AG09319 (cell line): ENCODE results near the gene TRIM3.

ENCODE experiments used
- DNase-seq: peaks from one replicate; pipeline ENCODE4 v3.0.0-alpha.2; 2010; ENCODE audit warnings: low read depth; ENCODE audit errors: extremely low read depth
- TF ChIP-seq, protein P1 (sequence below): IDR thresholded peaks from 2 replicates; pipeline ENCODE4 v1.5.1; 2011; ENCODE audit warnings: low read depth, mild to moderate bottlenecking, inconsistent platforms, low read length, moderate library complexity

Gene TRIM3

DNA sequence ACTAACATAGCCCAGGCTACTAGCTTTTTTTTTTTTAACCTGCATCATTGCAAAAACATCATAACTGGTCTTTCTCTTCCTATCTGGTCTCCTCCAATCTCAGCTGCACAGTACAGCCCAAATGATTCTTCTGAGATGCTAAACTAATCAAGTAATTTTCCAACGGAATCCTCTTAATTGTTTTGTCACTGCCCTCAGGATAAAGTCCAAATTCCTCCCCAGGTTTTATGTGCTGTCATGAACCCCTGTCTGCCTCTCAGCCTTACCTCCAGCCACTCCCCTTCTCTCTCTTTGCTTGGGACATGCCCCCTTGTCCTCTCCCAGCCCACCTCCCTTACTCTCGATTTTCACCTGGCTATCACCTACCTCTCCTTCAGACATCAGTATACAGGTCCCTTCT, 67.4 kb downstream of the TRIM3 start:
- DNase-seq, result no peak
- TF ChIP-seq, protein P1, sequence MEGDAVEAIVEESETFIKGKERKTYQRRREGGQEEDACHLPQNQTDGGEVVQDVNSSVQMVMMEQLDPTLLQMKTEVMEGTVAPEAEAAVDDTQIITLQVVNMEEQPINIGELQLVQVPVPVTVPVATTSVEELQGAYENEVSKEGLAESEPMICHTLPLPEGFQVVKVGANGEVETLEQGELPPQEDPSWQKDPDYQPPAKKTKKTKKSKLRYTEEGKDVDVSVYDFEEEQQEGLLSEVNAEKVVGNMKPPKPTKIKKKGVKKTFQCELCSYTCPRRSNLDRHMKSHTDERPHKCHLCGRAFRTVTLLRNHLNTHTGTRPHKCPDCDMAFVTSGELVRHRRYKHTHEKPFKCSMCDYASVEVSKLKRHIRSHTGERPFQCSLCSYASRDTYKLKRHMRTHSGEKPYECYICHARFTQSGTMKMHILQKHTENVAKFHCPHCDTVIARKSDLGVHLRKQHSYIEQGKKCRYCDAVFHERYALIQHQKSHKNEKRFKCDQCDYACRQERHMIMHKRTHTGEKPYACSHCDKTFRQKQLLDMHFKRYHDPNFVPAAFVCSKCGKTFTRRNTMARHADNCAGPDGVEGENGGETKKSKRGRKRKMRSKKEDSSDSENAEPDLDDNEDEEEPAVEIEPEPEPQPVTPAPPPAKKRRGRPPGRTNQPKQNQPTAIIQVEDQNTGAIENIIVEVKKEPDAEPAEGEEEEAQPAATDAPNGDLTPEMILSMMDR, result no peak

- DNase-seq, result no peak
- TF ChIP-seq, protein P1, result no peak
Measured at GRCh38 chr11:6405846-6406245, 67.9 kb downstream of the TRIM3 start.

GRCh38 chr11:6405052-6405667, 68.6 kb downstream of the TRIM3 start:
- no peak for DNase-seq
- TF ChIP-seq, protein P1, result no peak

DNA sequence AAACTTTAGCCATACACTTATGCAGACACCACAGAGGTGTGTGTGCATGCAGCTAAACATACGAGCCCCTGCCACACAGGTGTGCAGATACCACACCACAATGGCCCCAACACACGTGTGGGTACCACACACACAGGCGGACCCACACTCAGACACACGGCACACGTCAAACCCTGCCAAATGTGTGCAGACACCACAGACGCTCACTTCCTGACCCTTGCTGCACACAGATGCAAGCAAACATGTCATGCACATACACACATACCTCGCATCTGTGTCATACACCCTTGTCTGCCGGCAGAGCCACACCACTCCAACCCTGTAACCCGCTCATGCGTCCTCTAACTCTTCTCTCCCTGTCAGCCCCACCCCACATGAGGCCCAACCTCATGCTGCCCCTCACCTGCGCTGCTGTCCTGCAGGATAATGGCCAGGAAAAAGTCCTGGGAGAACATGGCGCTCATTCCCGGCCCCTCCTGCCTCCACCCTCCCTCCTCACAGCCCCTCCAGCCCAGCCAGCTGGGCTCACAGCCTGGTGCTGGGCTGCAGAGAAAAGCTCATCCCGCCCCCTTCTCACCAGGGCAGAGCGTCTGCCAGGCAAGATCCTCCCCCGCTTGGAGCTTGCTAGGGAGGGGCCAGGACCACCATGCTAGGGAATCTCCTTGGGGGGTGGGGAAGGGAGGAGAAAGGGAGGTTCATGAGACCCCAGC, 69.2 kb downstream of the TRIM3 start:
- TF ChIP-seq, protein P1, result no peak
- no peak for DNase-seq

DNA sequence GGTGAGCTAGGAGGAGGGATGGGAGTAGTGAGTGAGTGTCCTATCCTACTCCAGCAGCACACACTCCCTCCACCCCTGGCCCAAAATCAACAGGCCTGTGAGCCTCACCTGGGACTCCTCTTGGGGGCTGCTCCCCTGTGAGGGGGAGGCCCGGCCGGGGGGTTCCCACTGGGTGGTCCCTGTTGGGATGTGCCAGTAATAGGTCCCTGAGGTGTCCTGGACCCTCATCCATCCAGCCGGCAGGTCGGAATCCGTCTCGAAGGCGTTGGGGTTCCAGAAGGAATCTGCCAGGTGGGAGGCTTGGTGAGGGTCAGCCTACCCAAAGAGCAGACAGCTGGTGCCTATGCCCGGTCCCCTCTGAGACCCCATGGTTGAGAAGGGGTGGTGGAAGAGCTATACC, 70.2 kb downstream of the TRIM3 start:
- DNase-seq, result no peak
- TF ChIP-seq, protein P1, result no peak

DNA sequence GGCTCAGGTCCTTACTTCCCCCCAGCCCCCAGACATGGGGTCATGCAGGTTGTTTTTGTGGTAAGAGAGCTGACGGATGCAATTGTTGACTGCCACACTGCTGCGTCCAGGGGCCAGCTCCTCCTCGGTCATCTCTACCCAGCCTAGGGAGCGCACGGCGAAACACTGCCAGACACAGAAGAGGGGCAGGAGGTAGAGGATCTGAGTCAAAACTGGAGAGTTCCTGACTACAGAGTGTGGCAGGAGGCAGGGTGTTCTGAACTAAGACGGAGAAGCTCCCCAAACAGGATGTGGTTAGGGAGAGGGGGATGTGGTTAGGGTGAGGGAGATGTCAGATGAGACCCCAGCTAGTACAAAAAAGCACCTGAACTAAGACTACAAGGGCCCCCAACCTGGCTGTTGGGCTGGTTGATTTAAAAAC, 71.2 kb downstream of the TRIM3 start:
- TF ChIP-seq, protein P1, result no peak
- no peak for DNase-seq

- TF ChIP-seq, protein P1, result no peak
- DNase-seq, result no peak
Measured at GRCh38 chr11:6402061-6402470, 71.7 kb downstream of the TRIM3 start.
